Measurements from ENCODE around the gene RFX4. TPM values are rescaled to one million over a fixed set of nuclear protein-coding genes. Genes with fewer than 3 reads are reported as not detected.

The RFX4 gene
- total and polyA plus RNA-seq, 10 of the 15 experiments (the other 5 are each of a cell fraction or from before 2014, with no cell fraction given), result 0.02 to 0.23 TPM; not detected in 8

DNA sequence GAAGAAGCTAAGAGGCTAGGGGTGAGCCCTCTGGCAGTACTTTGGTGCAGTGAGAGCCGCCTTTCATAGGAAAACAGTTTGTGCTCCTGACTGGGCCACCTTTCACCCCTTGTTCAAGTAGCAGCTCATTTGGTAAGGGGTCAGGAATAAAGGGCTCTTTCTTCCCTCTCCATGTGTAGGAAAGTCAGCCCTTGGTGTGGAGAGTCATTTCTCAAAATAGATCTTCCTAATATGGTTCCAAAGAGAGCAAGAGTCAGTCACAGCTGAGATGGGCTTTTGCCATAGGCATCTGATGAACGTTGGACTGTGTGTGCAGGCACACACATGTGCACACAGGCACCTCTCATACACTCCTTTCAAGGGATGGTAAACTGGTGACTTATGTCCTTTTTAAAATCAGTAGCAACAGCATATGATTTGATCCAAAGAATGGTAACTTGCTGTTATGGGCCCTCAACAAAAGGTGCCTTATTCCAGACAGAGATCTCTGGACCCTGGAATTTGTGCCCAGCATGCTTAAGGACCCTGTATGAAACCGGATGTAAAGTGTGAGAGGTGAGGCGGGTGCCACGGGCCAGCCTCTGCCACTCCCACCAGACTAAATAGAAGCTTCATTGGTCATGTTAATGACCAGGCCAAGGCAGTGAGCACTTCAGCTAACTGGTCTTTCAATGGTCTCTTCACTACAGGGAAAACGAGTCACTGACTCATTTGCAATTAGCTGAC is 175.0 kb downstream of the RFX4 start:
- Histone ChIP-seq H3K4me3 (no peak overlapping the region), H3K4me2 (ENCODE audit: control insufficient read depth, insufficient read depth) (no peak overlapping the region), H2AFZ (ENCODE audit: control insufficient read depth, low read depth, low read length) (no peak overlapping the region), H3K9me3 (replicated peaks; ENCODE audit: control insufficient read depth, insufficient read depth, low read length) (no peaks in the 10 kb centered on the region; the same call in 2 of the 3 replicates), H3K27ac (ENCODE audit: control insufficient read depth, insufficient read depth) (no peak overlapping the region), H4K20me1 (ENCODE audit: control insufficient read depth, insufficient read depth) (no peaks in the 10 kb centered on the region), H3K27me3 (replicated peaks in 1 of 2; ENCODE audit: control insufficient read depth in 2 of 2, insufficient read depth in 2 of 2, low read length in 1 of 2) (no peaks in the 10 kb centered on the region), H3K4me1 (ENCODE audit: control insufficient read depth, insufficient read depth, low read length) (peaks cover 38% of the 10 kb centered on the region), H3K36me3 (ENCODE audit: control insufficient read depth in 2 of 2, insufficient read depth in 2 of 2, low read length in 1 of 2) (no peaks in the 10 kb centered on the region), H3K79me2 (ENCODE audit: control insufficient read depth, insufficient read depth, low read length) (no peaks in the 10 kb centered on the region), H3K9ac (ENCODE audit: control insufficient read depth, insufficient read depth, low read length) (no peak overlapping the region)
- BruUV-seq (replicated peaks), result no TSS peak
- DNase-seq (ENCODE audit: low read depth, low spot score) (no peak), ATAC-seq (no peak), FAIRE-seq (no peak)
- POLR2A ChIA-PET, result interaction anchor here (1.1 kb wide), 1 partner anchor 18 kb away, joined by 8 read pairs; no protein-coding TSS in a partner anchor
- RAD21 ChIA-PET (ENCODE audit: unreplicated experiment), result interaction anchor here (1.0 to 1.5 kb wide), 2 partner anchors 15 to 32 kb away, joined by 3 read pairs; no protein-coding TSS in a partner anchor
- in situ Hi-C loops (cut with MboI) (no loop called here), intact Hi-C loops (cut with micrococcal nuclease; ENCODE audit: unreplicated experiment) (no loop called here)
- WGBS (ENCODE audit: insufficient coverage, insufficient replicate concordance, low lambda C conversion rate, missing lambda C conversion rate), result 72% methylated on average over 6 of the region's 6 CpGs
- CTCF ChIA-PET, result interaction anchor here (1.3 kb wide), 1 partner anchor 65 kb away, joined by 3 read pairs; no protein-coding TSS in a partner anchor
- SMC1A ChIA-PET (ENCODE audit: uncharacterized antibody, unreplicated experiment), result interaction anchor here (0.9 to 1.1 kb wide), 2 partner anchors 9 to 19 kb away, joined by 3 read pairs; no protein-coding TSS in a partner anchor
- TF ChIP-seq ZBTB33 (IDR thresholded peaks at IDR 0.05) (no peak), GABPA (IDR thresholded peaks at IDR 0.05; ENCODE audit: low read depth) (no peak), E4F1 (IDR thresholded peaks at IDR 0.05; ENCODE audit: borderline replicate concordance, partially characterized antibody) (no peak), NFYB (IDR thresholded peaks at IDR 0.05; ENCODE audit: insufficient read depth, low read depth, low read length) (no peak), TCF7 (IDR thresholded peaks at IDR 0.05; ENCODE audit: borderline replicate concordance) (no peak), MLLT1 (IDR thresholded peaks at IDR 0.05) (no peak), ZNF687 (IDR thresholded peaks at IDR 0.05) (no peak)
- TF ChIP-seq, protein P1, sequence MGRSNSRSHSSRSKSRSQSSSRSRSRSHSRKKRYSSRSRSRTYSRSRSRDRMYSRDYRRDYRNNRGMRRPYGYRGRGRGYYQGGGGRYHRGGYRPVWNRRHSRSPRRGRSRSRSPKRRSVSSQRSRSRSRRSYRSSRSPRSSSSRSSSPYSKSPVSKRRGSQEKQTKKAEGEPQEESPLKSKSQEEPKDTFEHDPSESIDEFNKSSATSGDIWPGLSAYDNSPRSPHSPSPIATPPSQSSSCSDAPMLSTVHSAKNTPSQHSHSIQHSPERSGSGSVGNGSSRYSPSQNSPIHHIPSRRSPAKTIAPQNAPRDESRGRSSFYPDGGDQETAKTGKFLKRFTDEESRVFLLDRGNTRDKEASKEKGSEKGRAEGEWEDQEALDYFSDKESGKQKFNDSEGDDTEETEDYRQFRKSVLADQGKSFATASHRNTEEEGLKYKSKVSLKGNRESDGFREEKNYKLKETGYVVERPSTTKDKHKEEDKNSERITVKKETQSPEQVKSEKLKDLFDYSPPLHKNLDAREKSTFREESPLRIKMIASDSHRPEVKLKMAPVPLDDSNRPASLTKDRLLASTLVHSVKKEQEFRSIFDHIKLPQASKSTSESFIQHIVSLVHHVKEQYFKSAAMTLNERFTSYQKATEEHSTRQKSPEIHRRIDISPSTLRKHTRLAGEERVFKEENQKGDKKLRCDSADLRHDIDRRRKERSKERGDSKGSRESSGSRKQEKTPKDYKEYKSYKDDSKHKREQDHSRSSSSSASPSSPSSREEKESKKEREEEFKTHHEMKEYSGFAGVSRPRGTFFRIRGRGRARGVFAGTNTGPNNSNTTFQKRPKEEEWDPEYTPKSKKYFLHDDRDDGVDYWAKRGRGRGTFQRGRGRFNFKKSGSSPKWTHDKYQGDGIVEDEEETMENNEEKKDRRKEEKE (IDR thresholded peaks at IDR 0.05), result no peak

All from GM12878 (cell line).